ENCODE results near the gene MYO5B.

GRCh38 chr18:49931179-49931578 lies 263.8 kb downstream of the MYO5B start:
- TF ChIP-seq, protein P1, sequence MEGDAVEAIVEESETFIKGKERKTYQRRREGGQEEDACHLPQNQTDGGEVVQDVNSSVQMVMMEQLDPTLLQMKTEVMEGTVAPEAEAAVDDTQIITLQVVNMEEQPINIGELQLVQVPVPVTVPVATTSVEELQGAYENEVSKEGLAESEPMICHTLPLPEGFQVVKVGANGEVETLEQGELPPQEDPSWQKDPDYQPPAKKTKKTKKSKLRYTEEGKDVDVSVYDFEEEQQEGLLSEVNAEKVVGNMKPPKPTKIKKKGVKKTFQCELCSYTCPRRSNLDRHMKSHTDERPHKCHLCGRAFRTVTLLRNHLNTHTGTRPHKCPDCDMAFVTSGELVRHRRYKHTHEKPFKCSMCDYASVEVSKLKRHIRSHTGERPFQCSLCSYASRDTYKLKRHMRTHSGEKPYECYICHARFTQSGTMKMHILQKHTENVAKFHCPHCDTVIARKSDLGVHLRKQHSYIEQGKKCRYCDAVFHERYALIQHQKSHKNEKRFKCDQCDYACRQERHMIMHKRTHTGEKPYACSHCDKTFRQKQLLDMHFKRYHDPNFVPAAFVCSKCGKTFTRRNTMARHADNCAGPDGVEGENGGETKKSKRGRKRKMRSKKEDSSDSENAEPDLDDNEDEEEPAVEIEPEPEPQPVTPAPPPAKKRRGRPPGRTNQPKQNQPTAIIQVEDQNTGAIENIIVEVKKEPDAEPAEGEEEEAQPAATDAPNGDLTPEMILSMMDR (IDR thresholded peaks at IDR 0.05): no peak
- no peak for TF ChIP-seq EP300 (IDR thresholded peaks at IDR 0.05)
- no peak for TF ChIP-seq POLR2AphosphoS5 (IDR thresholded peaks at IDR 0.05)
